ENCODE results near the gene TAGAP.

TAGAP gene

GRCh38 chr6:159068904-159069578 lies 24.2 kb upstream of the TAGAP start:
- no peak for DNase-seq

DNA sequence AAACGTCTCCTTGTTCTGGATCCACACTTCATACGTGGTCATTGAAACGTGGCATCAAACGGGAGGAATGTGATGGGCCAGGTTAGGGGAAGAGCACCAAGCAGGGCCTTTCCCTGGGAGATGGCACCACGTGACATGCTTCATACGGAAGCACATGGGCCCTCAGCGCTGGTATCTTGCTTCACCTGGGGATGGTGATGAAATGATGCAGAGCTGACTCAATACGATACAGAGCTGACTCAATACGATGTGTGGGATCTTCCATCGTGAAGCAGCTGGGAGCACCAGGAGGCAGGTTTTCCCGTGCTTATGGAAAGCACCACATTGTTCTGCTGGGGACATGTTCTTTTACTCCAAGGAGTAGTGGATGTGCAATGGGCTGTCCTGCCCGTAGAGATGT lies 22.5 kb upstream of the TAGAP start:
- no peak for DNase-seq

- DNase-seq, result no peak
These were observed 21.7 kb upstream of the TAGAP start for GRCh38 chr6:159066483-159066882.

DNA sequence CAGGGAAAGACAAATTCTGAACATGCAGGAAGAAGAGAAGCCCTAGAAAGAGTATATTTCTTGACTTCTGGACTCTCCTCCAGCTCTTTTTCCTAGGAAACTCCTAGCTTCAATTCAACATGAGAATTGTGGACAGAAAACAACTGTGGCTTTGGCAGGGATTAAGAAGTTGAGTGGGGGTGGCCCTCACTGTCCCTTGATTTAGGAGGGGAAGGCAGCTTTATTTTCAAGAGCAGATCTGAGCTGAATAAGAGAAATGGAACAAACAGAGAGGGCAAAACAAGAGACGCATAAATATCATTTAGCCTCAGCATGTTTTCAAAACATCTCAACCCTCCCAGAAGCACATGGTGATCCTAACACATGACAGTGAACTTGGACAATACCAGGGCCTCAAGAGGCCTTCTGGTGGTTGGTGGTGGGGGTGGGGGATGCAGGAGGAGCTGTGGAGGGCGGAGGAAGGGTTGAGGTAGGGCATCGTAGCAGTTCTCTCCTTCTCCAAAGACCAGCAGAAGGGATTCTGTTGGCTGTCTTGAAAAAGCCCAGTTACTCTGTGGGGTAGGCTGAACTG lies 21.1 kb upstream of the TAGAP start:
- no peak for DNase-seq

GRCh38 chr6:159065091-159065490 lies 20.3 kb upstream of the TAGAP start:
- DNase-seq, result no peak

GRCh38 chr6:159064477-159064876 lies 19.7 kb upstream of the TAGAP start:
- DNase-seq, result no peak

GRCh38 chr6:159063549-159063948 lies 18.8 kb upstream of the TAGAP start:
- no peak for DNase-seq

GRCh38 chr6:159062976-159063375 lies 18.2 kb upstream of the TAGAP start:
- DNase-seq, result no peak

GRCh38 chr6:159062564-159062945 lies 17.8 kb upstream of the TAGAP start:
- no peak for DNase-seq

DNA sequence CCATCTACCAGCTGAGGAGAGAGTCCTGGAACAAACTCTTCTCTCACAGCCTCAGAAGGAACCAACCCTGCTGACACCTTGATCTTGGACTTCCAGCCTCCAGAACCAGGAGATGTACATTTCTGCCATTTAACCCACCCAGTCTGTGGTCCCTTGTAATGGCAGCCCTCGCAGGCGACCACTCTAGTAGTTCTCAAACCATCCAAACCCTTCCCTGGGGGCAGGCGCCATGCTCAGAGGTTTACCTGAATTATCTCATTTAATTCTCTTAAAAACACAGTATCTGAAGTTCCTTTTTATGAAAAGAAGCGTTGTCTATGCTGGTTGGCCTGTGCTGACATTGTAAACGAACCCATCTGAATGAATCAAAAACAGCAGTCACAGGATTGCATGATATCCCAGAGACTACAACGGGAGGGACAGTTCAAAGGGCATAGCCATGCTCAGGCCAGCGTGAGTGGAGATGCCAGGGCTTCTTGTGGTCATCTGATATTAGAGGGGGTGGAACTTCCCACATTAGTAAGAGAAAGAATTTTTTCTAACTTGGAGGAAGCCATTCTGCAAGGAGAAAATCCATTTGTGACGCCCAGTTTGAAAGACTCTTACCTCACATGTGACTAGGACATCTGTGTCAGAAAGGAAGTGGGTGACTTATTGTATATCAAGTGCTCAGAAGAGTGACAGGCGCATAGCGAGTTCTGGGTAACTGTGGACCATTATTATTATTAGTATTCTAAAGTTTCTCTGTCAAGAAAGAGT lies 17.2 kb upstream of the TAGAP start:
- no peak for DNase-seq

DNA sequence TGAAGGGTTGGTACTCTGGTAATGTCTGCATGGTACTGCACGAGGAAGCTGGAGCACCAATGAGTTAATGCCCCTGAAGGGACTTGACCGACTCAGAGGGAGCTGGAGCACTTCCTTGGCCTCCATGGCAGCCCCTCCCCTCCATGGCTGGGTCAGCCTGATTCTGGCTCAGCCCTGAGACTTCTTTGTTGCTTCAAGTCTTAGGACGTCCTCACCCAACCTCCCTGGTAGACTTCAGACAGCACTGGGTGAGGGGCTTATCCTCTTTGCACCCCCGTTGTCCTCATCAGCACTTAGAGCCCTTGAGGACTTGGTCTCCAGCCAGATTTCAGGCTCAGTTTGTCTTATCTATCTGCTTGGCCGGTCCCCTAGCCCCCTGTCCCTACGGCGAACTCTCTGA lies 16.4 kb upstream of the TAGAP start:
- no peak for DNase-seq

DNA sequence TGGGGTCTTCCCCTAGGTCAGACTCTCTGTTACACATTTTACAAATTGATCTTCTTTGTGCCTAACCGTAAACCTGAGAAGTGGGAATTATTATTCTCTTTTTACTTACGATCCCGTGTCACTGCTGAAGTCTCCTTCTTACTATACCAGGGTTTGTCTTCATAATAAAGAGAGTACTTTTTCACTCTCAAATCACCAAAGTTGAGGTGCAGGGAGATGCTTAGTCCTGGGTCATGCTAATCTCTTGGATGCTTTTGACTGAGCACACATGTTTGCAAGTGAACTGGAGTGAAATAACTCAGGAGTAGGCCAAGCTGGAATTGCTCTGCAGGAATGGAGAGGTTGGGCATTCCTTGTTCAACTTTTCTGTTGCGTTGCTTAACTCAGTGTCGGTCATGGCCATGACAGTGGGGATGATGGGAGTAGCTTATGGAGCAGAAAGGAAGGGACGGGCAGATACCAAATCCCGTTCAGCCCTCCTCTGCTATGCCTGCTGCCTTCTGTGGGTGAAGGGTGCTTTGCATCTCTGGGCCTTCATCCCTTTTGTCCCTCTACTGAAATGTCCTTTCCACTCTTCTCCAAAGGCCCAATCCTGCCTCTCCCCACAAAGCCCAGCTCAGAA lies 15.2 kb upstream of the TAGAP start:
- DNase-seq, result no peak

DNA sequence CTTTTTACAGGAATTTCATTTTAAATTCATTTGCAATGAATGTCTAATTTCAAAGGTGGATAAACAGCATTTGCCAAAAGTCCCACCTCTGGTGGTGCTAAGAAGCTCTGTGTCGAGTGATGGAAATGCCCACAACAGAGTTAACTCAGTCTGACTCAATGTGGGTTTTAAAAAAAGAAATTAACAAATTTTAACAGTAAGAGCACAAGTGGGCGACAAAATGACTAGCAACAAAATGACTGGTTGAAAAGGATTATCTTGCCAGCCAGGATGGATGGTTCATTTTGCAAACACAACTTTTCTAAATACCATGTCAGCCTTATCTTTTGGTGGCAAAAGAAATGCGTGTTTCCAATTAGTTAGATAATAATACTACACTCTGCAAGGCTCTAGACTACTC lies 14.3 kb upstream of the TAGAP start:
- no peak for DNase-seq

- no peak for DNase-seq
These were observed 12.1 kb upstream of the TAGAP start for GRCh38 chr6:159056899-159057298.

- no peak for DNase-seq
These were observed 11.6 kb upstream of the TAGAP start for GRCh38 chr6:159056432-159056831.

GRCh38 chr6:159056003-159056402 lies 11.2 kb upstream of the TAGAP start:
- DNase-seq, result no peak

DNA sequence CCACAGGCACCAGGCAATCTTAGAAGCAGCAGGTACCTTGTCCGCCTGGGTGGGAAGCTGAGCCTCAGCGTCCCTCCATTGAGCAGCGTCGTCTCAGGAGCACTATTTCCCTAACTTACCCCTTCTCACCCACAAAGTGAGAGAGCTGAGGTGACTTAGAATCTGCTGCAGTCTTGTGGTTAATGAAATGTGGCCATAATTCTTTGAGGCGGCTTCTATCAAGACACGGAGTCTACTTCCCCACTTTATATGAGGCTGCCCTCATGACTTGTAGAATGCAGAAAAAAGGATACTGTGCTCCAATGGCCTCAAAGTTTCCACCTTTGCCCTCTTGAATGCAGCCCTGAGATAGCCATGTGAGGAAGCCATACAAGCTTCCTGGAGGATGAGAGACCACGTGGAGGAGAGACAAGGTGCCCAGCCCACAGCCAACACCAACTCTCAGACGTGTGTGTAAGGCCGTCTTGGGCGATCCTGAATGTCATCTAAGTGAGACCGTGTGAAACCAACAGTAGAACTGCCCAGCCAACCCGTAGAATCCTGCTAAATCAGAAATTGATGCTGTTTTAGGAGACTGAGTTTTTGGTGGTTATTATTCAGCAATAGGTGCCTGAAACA lies 9.1 kb upstream of the TAGAP start:
- DNase-seq, result no peak

GRCh38 chr6:159052720-159053119 lies 7.9 kb upstream of the TAGAP start:
- no peak for DNase-seq

DNA sequence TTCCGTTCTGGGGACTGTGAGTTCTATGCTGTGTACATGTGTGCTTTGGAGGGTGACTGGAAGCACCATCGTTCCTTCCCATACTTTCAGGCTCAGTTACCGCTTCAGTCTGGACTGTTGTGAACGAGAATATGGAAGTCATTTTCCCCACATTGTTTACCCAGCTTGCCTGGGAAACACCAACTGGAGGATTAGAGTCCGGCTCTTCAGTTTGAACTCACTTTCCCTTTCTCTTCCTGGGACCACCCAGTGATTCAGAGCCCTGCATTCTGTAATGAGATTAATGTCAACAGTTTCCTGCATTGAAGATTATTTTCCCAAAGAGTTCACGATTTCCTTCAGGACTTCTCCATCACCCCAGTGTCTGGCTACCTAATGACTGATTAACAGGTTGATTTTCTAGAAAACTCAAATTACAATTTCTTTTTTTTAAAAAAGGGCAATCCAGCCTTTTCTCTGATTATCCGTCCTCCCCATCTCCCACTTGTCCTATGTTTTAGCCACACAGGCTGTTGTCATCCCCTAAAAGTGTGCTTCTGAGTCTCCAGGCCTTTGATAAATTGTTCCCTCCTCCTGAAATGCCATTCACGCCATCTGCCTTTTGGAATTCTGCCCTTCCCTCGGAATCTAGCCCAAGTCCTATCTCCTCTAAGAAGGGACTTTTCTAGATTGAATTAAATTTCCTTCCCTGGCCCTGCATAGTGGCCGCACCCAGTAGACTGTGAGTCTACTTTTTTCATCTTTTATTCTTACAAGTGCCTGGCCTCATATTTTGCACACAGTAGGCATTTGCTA lies 3.3 kb upstream of the TAGAP start:
- DNase-seq, result no peak

- DNase-seq, result no peak
These were observed 1.0 kb upstream of the TAGAP start for GRCh38 chr6:159045801-159046200.

- no peak for DNase-seq
These were observed 844 bp downstream of the TAGAP start for GRCh38 chr6:159043947-159044346.

- no peak for DNase-seq
These were observed 1.5 kb downstream of the TAGAP start for GRCh38 chr6:159043251-159043650.

DNA sequence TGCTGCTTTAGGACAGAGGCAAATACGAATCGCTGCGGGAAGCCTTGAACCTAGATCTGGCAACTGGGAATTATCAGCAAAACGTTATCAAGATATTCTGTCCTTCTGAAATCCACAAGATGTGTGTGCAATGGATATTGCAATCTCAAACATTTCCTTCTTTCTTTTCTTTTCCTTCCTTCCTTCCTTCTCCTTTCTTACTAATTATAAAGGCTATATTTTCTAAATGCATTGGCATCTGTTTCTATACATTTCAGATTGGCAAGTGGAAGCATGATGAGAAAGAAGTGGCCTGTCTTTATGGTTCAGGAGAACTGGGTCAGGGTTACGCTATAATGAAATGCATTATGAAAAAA lies 2.0 kb downstream of the TAGAP start:
- no peak for DNase-seq
